SK-N-MC (cell line): ENCODE measurements around the gene SNRK.

Experiments used
- DNase-seq: peaks from one replicate; pipeline ENCODE4 v3.0.0-alpha.2; 2011; ENCODE audit warnings: low read depth, low spot score
- H3K27ac ChIP-seq: fragments of 200-600 bp; sonication (generic); 2 replicates; pipeline ENCODE4 v1.5.1; 2016; ENCODE audit warnings: mixed run types
- H3K36me3 ChIP-seq: fragments of 200-600 bp; sonication (generic); 2 replicates; pipeline ENCODE4 v1.6.1; 2017; ENCODE audit warnings: antibody characterized with exemption, low read length, mixed read lengths; ENCODE audit not compliant: insufficient read depth
- H3K4me3 ChIP-seq: fragments of 200-600 bp; sonication (generic); 2 replicates; pipeline ENCODE4 v1.5.1; 2016
- H3K9ac ChIP-seq: fragments of 200-600 bp; sonication (generic); 2 replicates; pipeline ENCODE4 v1.8.0; 2017; ENCODE audit warnings: mixed run types, mixed read lengths; ENCODE audit not compliant: insufficient read length
- H3K9me3 ChIP-seq: fragments of 200-600 bp; sonication (generic); 2 replicates; pipeline ENCODE4 v1.6.1; 2017; ENCODE audit warnings: low read depth, mild to moderate bottlenecking, antibody characterized with exemption, low read length, moderate library complexity, mixed read lengths
- EZH2 ChIP-seq: fragments of 200-600 bp; sonication (generic); IDR thresholded peaks from one replicate; pipeline ENCODE4 v1.6.1; 2017; ENCODE audit warnings: antibody characterized with exemption
- FOXP2 ChIP-seq: optimal IDR thresholded peaks from 2 replicates; pipeline ENCODE3; 2011; ENCODE audit warnings: mild to moderate bottlenecking, moderate library complexity; ENCODE audit not compliant: insufficient read depth; ENCODE audit errors: extremely low read length, control extremely low read depth
- POLR2AphosphoS5 ChIP-seq: IDR thresholded peaks from 2 replicates; pipeline ENCODE4 v1.6.1; 2012; ENCODE audit warnings: mild to moderate bottlenecking, low read depth, low read length, borderline replicate concordance

SNRK gene

DNA sequence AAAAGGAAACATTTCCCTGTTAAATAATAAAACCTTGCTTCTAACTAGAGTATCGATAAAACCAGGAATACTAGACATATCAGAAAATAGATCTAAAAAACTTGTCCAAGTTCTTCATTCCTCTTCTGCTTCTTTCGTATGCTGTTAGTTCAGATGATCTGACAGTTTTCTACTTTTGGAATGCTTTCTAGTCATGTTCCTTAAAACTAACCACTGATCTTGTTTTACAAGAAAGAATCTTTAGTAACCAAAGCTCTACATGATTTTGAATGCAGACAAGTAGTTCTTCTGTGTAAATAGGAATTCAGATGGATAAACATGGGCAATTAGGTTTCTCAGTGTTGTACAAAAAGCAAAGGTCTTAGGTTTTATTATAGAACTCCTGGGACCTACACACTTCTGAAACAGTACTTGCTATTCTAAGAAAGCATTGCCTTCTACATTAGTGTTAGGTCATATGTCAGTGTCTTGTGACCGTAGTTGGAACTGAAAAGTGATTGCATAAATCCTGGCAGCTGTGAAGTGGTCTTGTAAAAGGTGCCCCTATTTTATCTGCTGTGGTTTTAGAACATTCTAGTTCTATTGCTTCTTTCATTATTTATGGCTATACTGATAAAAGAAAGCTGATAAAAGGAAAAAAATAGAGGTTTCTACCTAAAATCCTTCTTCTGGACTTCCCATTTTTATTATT lies 40.7 kb downstream of the SNRK start:
- no peaks in the 10 kb centered on the region for H3K36me3 ChIP-seq
- no peak for DNase-seq
- H3K4me3 ChIP-seq = no peak overlapping the region
- H3K27ac ChIP-seq = no peak overlapping the region
- TF ChIP-seq EZH2 (no peak), POLR2AphosphoS5 (no peak), FOXP2 (no peak)
- H3K9me3 ChIP-seq = no peaks in the 10 kb centered on the region
- no peak overlapping the region for H3K9ac ChIP-seq

DNA sequence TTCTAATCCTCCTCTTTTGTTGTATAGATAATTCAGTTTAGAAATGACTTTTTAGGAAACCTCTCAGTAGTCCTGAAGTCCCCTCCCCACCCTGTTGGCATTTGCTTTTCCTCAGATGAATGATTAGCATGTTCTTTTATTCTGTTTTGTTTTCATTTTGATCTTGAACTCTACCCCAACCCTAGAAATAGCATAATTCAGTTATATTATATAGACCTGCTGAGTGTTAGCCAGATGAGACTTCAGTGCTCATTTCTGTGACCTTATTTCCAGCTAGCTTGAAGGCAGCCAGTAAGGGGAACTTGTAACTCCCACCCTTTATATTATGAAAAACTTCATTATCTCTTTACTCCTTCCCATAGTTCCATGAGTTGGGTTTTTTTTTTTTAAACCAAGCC lies 41.2 kb downstream of the SNRK start:
- no peak overlapping the region for H3K9ac ChIP-seq
- no peak overlapping the region for H3K4me3 ChIP-seq
- no peak overlapping the region for H3K27ac ChIP-seq
- no peak for DNase-seq
- TF ChIP-seq FOXP2 = no peak
- no peak for TF ChIP-seq EZH2
- TF ChIP-seq POLR2AphosphoS5 = no peak
- 0 out of 2 replicates have a peak, but pooled peaks cover 4% of the 10 kb centered on the region for H3K36me3 ChIP-seq
- no peaks in the 10 kb centered on the region for H3K9me3 ChIP-seq

DNA sequence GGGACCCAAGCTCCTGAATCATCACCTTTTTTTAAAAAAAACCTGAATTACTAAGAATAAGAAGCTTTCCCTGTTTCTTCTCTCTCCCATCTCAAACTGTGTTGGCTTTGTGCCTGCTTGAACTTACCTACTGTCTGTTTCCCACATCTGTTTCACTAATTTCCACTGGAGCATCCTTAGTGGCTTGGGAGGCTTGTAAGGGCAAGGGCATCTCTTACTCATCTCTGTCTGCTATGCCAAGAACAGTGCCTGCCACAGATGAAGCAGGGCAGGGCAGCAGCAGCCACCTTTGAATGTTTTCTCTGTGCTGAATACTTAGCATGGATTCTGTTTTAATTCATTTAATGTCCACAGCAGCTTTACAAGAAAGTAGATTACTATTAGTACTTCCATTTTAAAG lies 42.3 kb downstream of the SNRK start:
- no peak for DNase-seq
- TF ChIP-seq EZH2 (no peak), POLR2AphosphoS5 (no peak), FOXP2 (no peak)

DNA sequence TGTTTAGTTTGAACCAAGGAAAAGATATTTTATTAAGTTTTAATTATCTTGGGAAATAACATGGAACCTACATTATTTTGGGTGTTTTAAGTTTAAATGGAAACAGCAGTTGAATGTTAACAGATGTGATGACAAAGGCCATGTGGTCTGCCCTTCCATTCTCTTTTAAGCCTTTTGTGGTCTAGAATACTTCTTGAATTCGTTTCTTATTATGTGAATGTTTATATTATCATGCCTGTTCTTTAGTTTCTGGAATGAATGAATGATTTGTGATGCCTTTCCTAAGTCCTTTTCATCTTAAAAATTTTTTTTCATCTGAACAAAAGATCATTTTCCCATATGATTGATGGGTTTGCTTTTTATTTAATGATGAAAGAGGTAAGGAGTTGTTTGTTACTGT lies 44.6 kb downstream of the SNRK start:
- no peaks in the 10 kb centered on the region for H3K9me3 ChIP-seq
- TF ChIP-seq FOXP2 (no peak), EZH2 (no peak), POLR2AphosphoS5 (no peak)

More for the DNA sequence above, 42.3 kb downstream of the SNRK start:
- Histone ChIP-seq H3K9ac (no peak overlapping the region), H3K27ac (no peak overlapping the region), H3K9me3 (no peaks in the 10 kb centered on the region), H3K4me3 (no peak overlapping the region), H3K36me3 (0 out of 2 replicates have a peak, but pooled peaks cover 4% of the 10 kb centered on the region)

DNA sequence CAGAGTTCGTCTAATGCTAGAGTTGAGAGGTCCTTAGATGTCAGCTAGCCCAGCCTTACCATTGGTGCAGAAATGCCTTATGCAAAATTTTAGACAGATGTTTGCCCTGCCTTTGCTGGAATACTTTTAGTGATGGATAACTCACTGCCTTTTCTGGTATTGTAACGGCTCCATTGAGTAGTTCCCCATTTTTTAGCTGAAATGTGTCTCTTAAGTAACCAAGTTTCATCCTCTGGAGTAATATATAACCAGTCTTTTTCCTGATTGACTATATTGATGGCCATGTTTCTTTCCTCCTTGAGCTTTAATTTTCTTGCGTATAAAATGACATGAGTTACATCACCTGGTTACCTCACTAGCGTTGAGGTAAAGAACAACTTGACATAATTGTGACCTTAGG lies 45.0 kb downstream of the SNRK start:
- Histone ChIP-seq H3K9ac (no peak overlapping the region), H3K4me3 (no peak overlapping the region), H3K27ac (no peak overlapping the region), H3K9me3 (no peaks in the 10 kb centered on the region), H3K36me3 (0 out of 2 replicates have a peak, but pooled peaks cover 4% of the 10 kb centered on the region)
- no peak for TF ChIP-seq EZH2
- no peak for TF ChIP-seq FOXP2
- no peak for TF ChIP-seq POLR2AphosphoS5
- no peak for DNase-seq

More for the DNA sequence above, 44.6 kb downstream of the SNRK start:
- H3K9ac ChIP-seq = no peak overlapping the region
- H3K27ac ChIP-seq = no peak overlapping the region
- no peak overlapping the region for H3K4me3 ChIP-seq
- 0 out of 2 replicates have a peak, but pooled peaks cover 4% of the 10 kb centered on the region for H3K36me3 ChIP-seq
- DNase-seq = no peak

DNA sequence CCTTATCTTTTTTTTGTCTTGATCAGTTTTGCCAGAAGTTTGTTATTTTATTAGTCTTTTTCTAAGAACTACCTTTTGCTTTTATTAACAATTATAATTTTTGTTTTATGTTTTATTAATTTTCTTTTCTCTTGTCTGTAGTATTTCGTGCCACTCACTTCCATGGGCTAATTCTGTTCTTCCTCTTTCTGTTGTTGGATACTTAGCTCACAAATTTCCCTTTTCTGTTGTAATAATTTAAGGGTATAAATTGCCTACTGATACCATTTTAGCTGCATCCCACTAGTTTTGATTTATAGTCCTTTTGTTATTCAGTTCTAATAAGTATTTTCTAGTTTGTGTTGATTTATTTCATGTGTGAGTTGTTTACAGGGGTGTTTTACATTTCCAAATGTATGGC lies 48.6 kb downstream of the SNRK start:
- no peaks in the 10 kb centered on the region for H3K9me3 ChIP-seq
- H3K9ac ChIP-seq = no peak overlapping the region
- H3K27ac ChIP-seq = no peak overlapping the region
- no peak overlapping the region for H3K4me3 ChIP-seq
- peaks cover 9% of the 10 kb centered on the region for H3K36me3 ChIP-seq
- DNase-seq = no peak
- no peak for TF ChIP-seq POLR2AphosphoS5
- TF ChIP-seq FOXP2 = no peak
- no peak for TF ChIP-seq EZH2

DNA sequence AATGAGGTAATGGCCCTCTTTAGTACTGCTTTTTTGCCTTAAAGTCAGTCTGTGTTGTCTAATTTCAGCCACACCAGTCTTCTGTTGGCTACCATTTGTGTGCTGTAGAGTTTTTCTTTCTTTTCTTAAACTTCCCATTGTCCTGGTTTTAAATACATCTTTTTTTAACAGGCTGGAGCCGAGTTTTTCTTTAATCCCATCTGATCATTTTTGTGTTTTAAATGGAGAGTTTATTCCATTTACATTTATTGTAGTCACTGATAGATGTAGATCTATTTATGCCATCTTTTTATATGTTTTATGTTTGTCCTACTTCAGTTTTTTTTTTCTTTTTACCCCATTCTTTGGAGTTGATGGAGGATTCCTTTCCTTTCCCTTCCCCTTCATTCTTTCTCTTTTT lies 49.5 kb downstream of the SNRK start:
- Histone ChIP-seq H3K4me3 (no peak overlapping the region), H3K9me3 (no peaks in the 10 kb centered on the region), H3K36me3 (peaks cover 12% of the 10 kb centered on the region), H3K9ac (no peak overlapping the region), H3K27ac (no peak overlapping the region)
- no peak for TF ChIP-seq FOXP2
- no peak for TF ChIP-seq POLR2AphosphoS5
- no peak for TF ChIP-seq EZH2
- no peak for DNase-seq

DNA sequence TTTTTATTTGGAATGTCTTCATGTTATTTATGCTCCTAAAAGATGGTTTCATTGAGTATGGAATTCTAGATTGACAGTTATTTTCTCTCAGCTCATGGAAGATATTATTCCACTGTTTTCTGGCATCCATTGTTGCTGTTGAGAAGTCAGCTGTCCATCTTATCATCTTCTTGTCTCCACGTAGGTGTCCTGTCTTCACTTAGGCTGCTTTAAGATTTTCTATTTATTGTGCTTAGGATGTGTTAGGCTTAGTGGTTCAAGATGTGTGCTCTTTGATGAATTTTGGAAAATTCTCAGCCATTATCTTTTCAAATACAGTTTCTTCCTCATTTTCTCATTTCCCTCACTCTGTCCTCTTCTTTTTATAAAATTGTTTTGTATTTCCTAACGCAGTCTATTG lies 52.0 kb downstream of the SNRK start:
- no peak for DNase-seq
- H3K4me3 ChIP-seq = no peak overlapping the region
- H3K36me3 ChIP-seq = peaks cover 8% of the 10 kb centered on the region
- TF ChIP-seq POLR2AphosphoS5 = no peak
- no peak for TF ChIP-seq EZH2
- TF ChIP-seq FOXP2 = no peak
- no peak overlapping the region for H3K27ac ChIP-seq
- H3K9me3 ChIP-seq = no peaks in the 10 kb centered on the region
- no peak overlapping the region for H3K9ac ChIP-seq

DNA sequence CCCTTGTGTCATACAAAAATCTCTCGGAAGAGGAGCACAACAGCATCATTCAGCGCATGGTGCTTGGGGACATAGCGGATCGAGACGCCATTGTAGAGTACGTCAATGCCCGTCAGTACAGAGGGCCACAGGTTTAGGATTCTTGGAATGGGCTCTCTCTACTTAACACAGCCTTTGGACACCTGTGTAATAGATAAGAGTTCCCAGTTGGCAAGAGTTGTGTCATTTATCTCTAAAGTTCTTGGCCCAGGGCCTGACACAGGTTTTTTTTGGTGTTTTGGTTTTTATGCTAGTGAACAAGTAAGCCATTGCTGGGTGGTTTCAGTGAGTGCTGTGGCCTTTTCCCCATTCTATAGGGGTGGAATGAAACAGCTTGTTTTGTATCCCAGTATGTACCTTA lies 54.1 kb downstream of the SNRK start:
- Histone ChIP-seq H3K36me3 (peaks cover 8% of the 10 kb centered on the region), H3K9me3 (no peaks in the 10 kb centered on the region), H3K27ac (no peak overlapping the region), H3K4me3 (no peak overlapping the region), H3K9ac (no peak overlapping the region)
- DNase-seq = no peak
- TF ChIP-seq FOXP2 (no peak), EZH2 (no peak), POLR2AphosphoS5 (no peak)

DNA sequence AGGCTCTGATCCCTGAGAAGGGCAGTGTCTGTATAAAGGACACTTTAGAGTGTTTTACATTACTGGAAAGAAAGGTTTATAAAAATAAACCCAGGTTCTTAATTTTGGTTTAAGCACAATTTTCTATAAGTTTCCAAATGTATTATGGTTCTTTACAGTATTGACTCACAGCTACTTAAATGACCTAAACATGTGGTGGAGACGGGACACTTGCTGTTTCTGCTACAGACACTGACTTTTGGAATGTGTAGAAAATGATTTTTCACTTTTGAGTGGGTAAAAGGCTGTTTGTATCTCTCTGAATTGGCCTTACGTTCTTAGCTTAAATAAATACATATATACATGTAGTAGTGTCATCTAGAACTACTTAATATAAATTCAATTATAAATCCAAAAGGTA lies 55.4 kb downstream of the SNRK start:
- no peak for TF ChIP-seq POLR2AphosphoS5
- H3K4me3 ChIP-seq = no peak overlapping the region
- H3K36me3 ChIP-seq = peaks cover 8% of the 10 kb centered on the region
- H3K9ac ChIP-seq = no peak overlapping the region
- H3K27ac ChIP-seq = no peak overlapping the region
- no peaks in the 10 kb centered on the region for H3K9me3 ChIP-seq
- DNase-seq = no peak
